ENCODE measurements around the gene MED27.

DNA sequence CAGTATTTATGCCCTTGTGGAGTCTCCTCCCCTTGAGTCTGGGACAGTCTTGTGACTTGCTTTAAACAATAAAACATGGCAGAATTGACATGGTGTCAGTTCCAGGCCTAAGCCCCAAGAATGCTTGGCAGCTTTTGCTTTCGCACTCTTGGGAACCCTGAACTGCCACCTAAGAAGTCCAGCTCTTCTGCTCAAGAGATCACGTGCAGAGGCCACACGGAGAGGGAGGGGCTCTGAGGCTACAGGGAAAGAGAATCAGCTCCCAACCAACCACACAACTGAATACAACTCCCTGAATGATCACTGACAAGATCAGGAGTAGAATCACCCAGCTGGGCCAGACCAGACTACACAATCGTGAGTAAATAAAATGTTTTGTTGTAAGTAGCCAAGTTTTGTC is 97.6 kb downstream of the MED27 start:
- TF ChIP-seq EZH2 (IDR thresholded peaks at IDR 0.05; ENCODE audit: insufficient read depth, poor library complexity, severe bottlenecking): no peak
- no peak for TF ChIP-seq EZH2phosphoT487 (IDR thresholded peaks at IDR 0.05; ENCODE audit: insufficient read depth, low read depth)
